Measurements from ENCODE around the gene SPOCK2. TPM values are rescaled to one million over a fixed set of nuclear protein-coding genes. Genes with fewer than 3 reads are reported as not detected.
A peak's percentile ranks its signal among the peaks of the same experiment; 100 is the strongest.

SPOCK2 gene
- total and polyA plus RNA-seq, 10 of the 15 experiments (the other 5 are each of a cell fraction or from before 2014, with no cell fraction given): 0.02 to 1.5 (median 0.58) TPM

DNA sequence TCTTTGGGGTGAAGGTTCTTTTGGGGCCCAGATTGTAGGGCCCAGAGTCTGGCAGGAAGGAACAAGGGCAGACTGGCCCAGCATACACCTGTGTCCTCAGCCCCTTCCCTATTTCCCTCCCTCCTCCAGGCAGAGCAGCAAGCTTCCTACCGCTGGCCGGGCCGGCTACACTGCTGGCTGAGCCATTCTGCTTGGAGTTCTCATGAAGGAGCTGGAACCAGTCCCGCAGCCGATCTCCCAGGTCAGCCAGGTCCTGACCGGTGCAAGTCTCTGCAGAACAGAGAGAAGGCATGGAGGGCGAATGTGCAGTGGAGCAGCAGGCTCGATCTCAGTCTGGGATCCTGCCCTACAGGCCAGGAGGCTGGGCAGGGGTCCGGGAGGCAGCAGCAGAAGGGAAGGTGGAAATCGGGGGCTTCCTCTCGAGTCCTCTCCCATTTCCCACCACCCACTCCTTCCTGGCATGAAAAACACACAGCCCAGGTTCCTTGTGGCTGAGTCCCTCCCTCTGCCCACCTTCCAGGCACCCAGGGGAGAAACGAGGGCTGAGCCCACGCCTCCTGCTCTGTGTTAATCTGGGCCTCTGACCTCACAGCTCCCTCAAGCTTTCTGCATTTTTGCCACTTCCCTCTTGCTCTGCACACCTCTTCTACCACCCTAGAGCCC is 20.8 kb downstream of the SPOCK2 start:
- BruUV-seq (replicated peaks): no TSS peak
- ATAC-seq: peak; percentile 22; the same call in 1 of the 3 replicates
- WGBS (ENCODE audit: insufficient coverage, insufficient replicate concordance, low lambda C conversion rate, missing lambda C conversion rate): 41% methylated on average over 13 of the region's 13 CpGs
- in situ Hi-C loops (cut with MboI): no loop called here
- intact Hi-C loops (cut with micrococcal nuclease; ENCODE audit: unreplicated experiment): no loop called here
- H3K4me1 ChIP-seq (ENCODE audit: control insufficient read depth, insufficient read depth, low read length): no peaks in the 10 kb centered on the region
- H3K9ac ChIP-seq (ENCODE audit: control insufficient read depth, insufficient read depth, low read length): no peak overlapping the region
- RAD21 ChIA-PET (ENCODE audit: unreplicated experiment): interaction anchor here (1.1 to 2.9 kb wide), 2 partner anchors 18 to 265 kb away, joined by 3 to 13 read pairs; no protein-coding TSS in a partner anchor
- FAIRE-seq: no peak
- H2AFZ ChIP-seq (ENCODE audit: control insufficient read depth, low read depth, low read length): no peak overlapping the region
- no peaks in the 10 kb centered on the region for H3K36me3 ChIP-seq (ENCODE audit: control insufficient read depth in 2 of 2, insufficient read depth in 2 of 2, low read length in 1 of 2)
- CTCF ChIA-PET: interaction anchor here (0.5 to 7.0 kb wide), 4 partner anchors 8 to 270 kb away, joined by 3 to 65 read pairs (median 5); no protein-coding TSS in a partner anchor
- no peaks in the 10 kb centered on the region for H3K27me3 ChIP-seq (replicated peaks in 1 of 2; ENCODE audit: control insufficient read depth in 2 of 2, insufficient read depth in 2 of 2, low read length in 1 of 2)
- TF ChIP-seq ETV6 (conservative IDR thresholded peaks at IDR 0.05 in 1 of 2, IDR thresholded peaks at IDR 0.05 in 1 of 2; ENCODE audit: borderline replicate concordance in 1 of 2, low read depth in 1 of 2): no peak
- TF ChIP-seq, protein P1, sequence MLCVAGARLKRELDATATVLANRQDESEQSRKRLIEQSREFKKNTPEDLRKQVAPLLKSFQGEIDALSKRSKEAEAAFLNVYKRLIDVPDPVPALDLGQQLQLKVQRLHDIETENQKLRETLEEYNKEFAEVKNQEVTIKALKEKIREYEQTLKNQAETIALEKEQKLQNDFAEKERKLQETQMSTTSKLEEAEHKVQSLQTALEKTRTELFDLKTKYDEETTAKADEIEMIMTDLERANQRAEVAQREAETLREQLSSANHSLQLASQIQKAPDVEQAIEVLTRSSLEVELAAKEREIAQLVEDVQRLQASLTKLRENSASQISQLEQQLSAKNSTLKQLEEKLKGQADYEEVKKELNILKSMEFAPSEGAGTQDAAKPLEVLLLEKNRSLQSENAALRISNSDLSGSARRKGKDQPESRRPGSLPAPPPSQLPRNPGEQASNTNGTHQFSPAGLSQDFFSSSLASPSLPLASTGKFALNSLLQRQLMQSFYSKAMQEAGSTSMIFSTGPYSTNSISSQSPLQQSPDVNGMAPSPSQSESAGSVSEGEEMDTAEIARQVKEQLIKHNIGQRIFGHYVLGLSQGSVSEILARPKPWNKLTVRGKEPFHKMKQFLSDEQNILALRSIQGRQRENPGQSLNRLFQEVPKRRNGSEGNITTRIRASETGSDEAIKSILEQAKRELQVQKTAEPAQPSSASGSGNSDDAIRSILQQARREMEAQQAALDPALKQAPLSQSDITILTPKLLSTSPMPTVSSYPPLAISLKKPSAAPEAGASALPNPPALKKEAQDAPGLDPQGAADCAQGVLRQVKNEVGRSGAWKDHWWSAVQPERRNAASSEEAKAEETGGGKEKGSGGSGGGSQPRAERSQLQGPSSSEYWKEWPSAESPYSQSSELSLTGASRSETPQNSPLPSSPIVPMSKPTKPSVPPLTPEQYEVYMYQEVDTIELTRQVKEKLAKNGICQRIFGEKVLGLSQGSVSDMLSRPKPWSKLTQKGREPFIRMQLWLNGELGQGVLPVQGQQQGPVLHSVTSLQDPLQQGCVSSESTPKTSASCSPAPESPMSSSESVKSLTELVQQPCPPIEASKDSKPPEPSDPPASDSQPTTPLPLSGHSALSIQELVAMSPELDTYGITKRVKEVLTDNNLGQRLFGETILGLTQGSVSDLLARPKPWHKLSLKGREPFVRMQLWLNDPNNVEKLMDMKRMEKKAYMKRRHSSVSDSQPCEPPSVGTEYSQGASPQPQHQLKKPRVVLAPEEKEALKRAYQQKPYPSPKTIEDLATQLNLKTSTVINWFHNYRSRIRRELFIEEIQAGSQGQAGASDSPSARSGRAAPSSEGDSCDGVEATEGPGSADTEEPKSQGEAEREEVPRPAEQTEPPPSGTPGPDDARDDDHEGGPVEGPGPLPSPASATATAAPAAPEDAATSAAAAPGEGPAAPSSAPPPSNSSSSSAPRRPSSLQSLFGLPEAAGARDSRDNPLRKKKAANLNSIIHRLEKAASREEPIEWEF (IDR thresholded peaks at IDR 0.05; ENCODE audit: insufficient replicate concordance, low read depth, low read length): no peak
- H3K27ac ChIP-seq (ENCODE audit: control insufficient read depth, insufficient read depth): no peak overlapping the region
- no peak overlapping the region for H3K4me3 ChIP-seq
- H3K4me2 ChIP-seq (ENCODE audit: control insufficient read depth, insufficient read depth): no peak overlapping the region
- no peak for DNase-seq (ENCODE audit: low read depth, low spot score)
- no peaks in the 10 kb centered on the region for H4K20me1 ChIP-seq (ENCODE audit: control insufficient read depth, insufficient read depth)
- H3K9me3 ChIP-seq (replicated peaks; ENCODE audit: control insufficient read depth, insufficient read depth, low read length): no peaks in the 10 kb centered on the region
- SMC1A ChIA-PET (ENCODE audit: uncharacterized antibody, unreplicated experiment): interaction anchor here (0.6 to 1.0 kb wide), 2 partner anchors 17 to 19 kb away, joined by 3 read pairs; no protein-coding TSS in a partner anchor
- H3K79me2 ChIP-seq (ENCODE audit: control insufficient read depth, insufficient read depth, low read length): no peaks in the 10 kb centered on the region
- POLR2A ChIA-PET: no interaction called here

Measured in GM12878 (cell line).